ENCODE data around the gene MTMR2. TPM values are rescaled to one million over a fixed set of nuclear protein-coding genes. Genes with fewer than 3 reads are reported as not detected.

MTMR2 gene
- total and polyA plus RNA-seq, 2 of the 13 experiments (the other 11 are each of a cell fraction or from before 2014, with no cell fraction given) = 12.7 to 22.3 TPM

GRCh38 chr11:95789506-95790122, 134.3 kb downstream of the MTMR2 start, which contains the start of gene FAM76B (continued):
- TF ChIP-seq, protein P1, sequence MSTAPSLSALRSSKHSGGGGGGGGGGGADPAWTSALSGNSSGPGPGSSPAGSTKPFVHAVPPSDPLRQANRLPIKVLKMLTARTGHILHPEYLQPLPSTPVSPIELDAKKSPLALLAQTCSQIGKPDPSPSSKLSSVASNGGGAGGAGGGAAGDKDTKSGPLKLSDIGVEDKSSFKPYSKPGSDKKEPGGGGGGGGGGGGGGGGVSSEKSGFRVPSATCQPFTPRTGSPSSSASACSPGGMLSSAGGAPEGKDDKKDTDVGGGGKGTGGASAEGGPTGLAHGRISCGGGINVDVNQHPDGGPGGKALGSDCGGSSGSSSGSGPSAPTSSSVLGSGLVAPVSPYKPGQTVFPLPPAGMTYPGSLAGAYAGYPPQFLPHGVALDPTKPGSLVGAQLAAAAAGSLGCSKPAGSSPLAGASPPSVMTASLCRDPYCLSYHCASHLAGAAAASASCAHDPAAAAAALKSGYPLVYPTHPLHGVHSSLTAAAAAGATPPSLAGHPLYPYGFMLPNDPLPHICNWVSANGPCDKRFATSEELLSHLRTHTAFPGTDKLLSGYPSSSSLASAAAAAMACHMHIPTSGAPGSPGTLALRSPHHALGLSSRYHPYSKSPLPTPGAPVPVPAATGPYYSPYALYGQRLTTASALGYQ (CRISPR knock-in tag; IDR thresholded peaks at IDR 0.05) = no peak
- TF ChIP-seq BCL3 (CRISPR knock-in tag; IDR thresholded peaks at IDR 0.05) (peak; percentile 60), SCMH1 (CRISPR knock-in tag; IDR thresholded peaks at IDR 0.05; ENCODE audit: borderline replicate concordance) (no peak), POGZ (CRISPR knock-in tag; IDR thresholded peaks at IDR 0.05) (peak; percentile 98), FOSL1 (CRISPR knock-in tag; IDR thresholded peaks at IDR 0.05; ENCODE audit: borderline replicate concordance) (no peak), AKAP8 (CRISPR knock-in tag; IDR thresholded peaks at IDR 0.05) (no peak), RARG (CRISPR knock-in tag; IDR thresholded peaks at IDR 0.05; ENCODE audit: low read depth) (no peak), ZNF337 (CRISPR knock-in tag; IDR thresholded peaks at IDR 0.05; ENCODE audit: borderline replicate concordance, low read depth) (peak; percentile 68; the same call in 1 of the 2 replicates), RNF2 (conservative IDR thresholded peaks at IDR 0.05; ENCODE audit: low read depth) (peak; percentile 63; the same call in 1 of the 2 replicates), SIN3B (IDR thresholded peaks at IDR 0.05; ENCODE audit: low read length) (peak; percentile 37; the same call in 1 of the 2 replicates), ESRRA (CRISPR knock-in tag; IDR thresholded peaks at IDR 0.05; ENCODE audit: low read depth) (no peak; the same call in 1 of the 2 replicates), IRF1 (CRISPR knock-in tag; IDR thresholded peaks at IDR 0.05; ENCODE audit: low read depth) (no peak), EHMT2 (IDR thresholded peaks at IDR 0.05; ENCODE audit: borderline replicate concordance, low read depth, low read length) (no peak), FUBP1 (CRISPR knock-in tag; IDR thresholded peaks at IDR 0.05; ENCODE audit: borderline replicate concordance) (no peak), ZNF382 (CRISPR knock-in tag; IDR thresholded peaks at IDR 0.05; ENCODE audit: borderline replicate concordance) (no peak), ARNTL (CRISPR knock-in tag; IDR thresholded peaks at IDR 0.05) (0 out of 2 replicates have a peak, but pooled peaks have one; percentile 31), HNF4G (IDR thresholded peaks at IDR 0.05; ENCODE audit: borderline replicate concordance, low read depth, low read length) (peak; percentile 37; the same call in 1 of the 2 replicates), HNF4G (CRISPR knock-in tag; IDR thresholded peaks at IDR 0.05; ENCODE audit: borderline replicate concordance, low read depth) (peak; percentile 54; the same call in 1 of the 2 replicates), SRSF9 (IDR thresholded peaks at IDR 0.05; ENCODE audit: borderline replicate concordance, insufficient read depth, low read depth, low read length, poor library complexity, severe bottlenecking) (no peak), ZNF383 (CRISPR knock-in tag; IDR thresholded peaks at IDR 0.05; ENCODE audit: borderline replicate concordance) (no peak)
- TF ChIP-seq, protein P2, sequence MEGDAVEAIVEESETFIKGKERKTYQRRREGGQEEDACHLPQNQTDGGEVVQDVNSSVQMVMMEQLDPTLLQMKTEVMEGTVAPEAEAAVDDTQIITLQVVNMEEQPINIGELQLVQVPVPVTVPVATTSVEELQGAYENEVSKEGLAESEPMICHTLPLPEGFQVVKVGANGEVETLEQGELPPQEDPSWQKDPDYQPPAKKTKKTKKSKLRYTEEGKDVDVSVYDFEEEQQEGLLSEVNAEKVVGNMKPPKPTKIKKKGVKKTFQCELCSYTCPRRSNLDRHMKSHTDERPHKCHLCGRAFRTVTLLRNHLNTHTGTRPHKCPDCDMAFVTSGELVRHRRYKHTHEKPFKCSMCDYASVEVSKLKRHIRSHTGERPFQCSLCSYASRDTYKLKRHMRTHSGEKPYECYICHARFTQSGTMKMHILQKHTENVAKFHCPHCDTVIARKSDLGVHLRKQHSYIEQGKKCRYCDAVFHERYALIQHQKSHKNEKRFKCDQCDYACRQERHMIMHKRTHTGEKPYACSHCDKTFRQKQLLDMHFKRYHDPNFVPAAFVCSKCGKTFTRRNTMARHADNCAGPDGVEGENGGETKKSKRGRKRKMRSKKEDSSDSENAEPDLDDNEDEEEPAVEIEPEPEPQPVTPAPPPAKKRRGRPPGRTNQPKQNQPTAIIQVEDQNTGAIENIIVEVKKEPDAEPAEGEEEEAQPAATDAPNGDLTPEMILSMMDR (CRISPR knock-in tag; IDR thresholded peaks at IDR 0.05) = no peak; the same call in 1 of the 2 replicates

Data from HepG2 (cell line).